NAMALWA (cell line): ENCODE results near the gene KCMF1.

Experiments used
- DNase-seq: peaks from one replicate; pipeline ENCODE4 v3.0.0-alpha.2; 2015; ENCODE audit warnings: low spot score

KCMF1 gene

DNA sequence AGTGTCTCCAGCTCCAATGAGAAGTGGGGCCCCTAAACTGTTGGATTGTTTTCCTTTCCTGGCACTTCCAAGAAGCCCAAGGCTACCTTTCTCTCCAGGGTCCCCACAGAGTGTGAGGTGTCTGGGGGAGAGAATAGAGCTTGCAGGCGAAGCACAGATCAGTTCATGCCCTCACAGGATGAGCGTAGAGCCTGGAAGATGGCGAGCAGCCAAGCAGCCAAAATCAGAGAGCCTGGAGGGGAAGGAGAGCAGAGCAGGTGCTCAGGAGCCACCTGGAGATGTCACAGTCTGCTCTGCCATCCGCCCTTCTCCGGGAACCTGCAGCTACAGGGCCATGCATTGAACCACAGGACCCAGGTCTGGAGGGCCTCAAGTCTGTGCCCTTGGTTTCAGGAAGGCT is 107.6 kb downstream of the KCMF1 start:
- no peak for DNase-seq

DNA sequence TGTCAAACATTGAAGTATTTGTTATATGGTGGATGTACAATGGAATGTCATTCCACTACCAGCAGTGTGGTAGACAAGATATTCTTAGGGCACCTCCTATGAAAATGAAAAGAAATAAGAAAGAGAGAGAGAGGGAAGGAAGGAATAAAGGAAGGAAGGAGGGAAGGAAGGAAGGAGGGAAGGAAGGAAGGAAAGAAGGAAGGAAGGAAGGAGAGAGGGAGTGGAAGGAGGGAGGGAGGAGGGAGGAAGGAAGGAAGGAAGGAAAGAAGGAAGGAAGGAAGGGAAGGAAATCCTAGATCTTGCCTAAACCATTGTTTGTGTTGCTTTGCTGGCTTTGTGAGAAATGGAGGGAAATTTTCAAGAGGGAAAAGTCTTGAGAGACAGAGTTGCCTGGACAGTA is 112.1 kb downstream of the KCMF1 start:
- no peak for DNase-seq

DNA sequence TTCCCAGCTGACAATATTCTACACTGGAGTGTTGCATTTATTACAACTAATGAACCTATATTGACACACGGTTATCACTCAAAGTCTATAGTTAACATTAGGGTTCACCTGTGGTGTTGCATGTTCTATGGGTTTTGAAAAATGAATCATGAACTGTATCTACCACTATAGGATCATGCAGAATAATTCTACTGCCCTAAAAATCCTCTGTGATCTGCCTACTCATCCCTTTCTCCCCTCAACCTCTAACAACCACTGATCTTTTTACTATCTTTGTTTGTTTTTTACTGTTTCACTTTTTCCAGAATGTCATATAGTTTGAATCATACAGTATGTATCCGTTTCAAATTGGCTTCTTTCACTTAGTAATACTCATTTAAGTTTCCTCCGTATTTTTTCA is 114.6 kb downstream of the KCMF1 start:
- DNase-seq: no peak

DNA sequence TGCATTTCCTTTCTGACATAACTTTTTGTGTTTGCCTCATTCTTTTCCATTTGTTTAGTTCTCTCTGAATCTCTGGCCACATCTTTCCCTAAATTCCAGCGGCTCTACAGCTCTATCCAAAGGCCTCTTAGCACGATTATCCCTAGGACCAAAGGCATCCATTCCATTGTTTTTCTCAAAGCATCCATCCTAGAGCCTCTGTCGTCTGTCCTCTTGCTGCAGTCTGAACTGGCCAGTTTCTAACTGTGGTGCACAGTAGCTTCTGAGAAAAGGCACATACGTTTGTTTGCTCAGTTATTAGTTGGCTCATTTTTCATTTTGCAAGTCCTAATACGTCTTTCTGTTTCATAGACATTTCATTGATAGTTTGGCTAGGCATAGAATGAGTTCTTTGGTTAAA is 116.6 kb downstream of the KCMF1 start:
- DNase-seq: no peak

DNA sequence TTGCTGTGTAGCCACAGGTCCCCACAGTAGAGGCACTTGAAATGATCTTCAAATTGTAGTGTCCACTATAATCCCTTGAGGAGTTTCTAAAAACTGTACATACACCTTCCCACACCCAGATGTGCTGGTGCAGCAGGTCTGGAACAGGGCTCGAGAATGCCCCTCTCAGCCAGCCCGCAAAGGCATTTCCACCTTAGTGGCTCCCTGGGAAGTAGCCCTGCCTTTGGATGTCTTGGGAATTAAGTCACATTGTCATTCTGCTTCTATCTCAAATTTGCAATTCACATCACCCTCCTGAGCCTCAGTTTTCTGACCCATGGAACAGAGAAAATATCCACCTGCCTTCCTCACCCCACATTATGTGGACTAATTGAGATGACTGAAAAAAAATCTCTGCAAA is 118.0 kb downstream of the KCMF1 start:
- no peak for DNase-seq

DNA sequence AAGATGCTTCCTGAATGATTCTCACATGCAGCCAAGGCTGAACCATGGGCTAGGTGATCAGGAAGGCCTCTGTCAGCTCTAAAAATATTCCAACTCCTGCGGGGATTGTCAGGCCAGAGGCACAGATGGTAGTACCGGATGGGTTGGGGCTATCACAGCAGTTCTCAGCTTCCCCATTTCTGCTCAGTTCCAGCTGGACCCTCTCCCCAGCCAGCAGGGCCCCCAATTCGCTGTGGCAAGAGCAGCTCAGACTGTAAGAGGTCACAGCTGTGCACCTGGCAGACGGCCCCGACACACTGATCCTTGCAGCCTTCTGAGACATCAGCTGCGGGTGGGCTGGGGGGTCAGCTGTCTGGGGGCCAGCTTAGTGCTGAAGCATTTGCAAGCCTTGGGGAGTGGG is 118.6 kb downstream of the KCMF1 start:
- DNase-seq: peak; percentile 28

DNA sequence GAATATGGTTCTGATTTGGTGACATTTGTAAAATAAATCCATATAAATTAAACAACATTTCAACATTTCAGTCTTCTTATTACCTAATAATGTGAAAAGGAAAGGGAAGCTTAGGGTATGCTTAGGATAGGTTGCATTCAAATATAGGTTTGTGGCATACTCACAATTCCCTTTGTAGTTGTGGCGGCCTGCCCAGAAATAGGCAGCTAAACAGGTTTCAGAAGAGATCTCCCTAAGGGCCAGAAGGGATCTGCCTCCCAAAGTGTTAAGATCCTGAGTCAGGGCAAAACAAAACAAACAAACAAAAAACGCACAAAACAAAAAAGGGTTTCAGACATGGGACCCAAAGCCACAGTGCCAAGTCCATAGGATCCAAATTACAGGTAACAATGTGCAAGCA is 120.9 kb downstream of the KCMF1 start:
- DNase-seq: no peak

DNA sequence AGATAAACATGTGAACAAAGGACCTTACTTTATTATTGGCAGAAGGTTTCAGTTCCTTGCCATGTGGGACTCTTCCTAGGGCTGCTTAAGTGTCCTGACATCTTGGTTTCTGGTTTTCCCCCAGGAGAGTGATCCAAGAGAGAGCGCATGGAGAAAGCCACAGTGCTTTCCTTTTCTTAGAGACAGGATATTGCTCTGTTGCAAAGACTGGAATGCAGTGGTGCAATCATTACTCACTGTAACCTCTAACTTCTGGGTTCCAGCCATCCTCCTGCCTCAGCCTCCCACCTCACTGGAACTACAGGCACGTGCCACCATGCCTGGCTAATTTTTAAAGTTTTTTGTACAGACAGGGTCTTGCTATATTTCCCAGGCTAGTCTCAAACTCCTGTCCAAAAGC is 124.1 kb downstream of the KCMF1 start:
- DNase-seq: no peak

DNA sequence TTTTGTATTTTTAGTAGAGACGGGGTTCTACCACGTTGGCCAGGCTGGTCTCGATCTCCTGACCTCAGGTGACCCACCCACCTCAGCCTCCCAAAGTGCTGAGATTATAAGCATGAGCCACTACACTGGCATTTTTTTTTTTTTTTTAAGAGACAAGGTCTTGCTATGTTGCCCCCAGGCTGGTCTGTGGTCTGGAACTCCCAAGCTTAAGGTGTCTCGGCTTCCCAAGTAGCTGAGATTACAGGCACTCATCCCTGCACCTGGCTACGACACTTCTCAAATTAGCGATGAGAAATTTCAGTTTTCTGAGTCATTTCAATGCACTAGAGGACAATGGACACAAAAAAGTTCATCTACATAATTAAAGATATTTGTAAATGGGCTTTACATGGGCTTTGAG is 125.7 kb downstream of the KCMF1 start:
- no peak for DNase-seq

DNA sequence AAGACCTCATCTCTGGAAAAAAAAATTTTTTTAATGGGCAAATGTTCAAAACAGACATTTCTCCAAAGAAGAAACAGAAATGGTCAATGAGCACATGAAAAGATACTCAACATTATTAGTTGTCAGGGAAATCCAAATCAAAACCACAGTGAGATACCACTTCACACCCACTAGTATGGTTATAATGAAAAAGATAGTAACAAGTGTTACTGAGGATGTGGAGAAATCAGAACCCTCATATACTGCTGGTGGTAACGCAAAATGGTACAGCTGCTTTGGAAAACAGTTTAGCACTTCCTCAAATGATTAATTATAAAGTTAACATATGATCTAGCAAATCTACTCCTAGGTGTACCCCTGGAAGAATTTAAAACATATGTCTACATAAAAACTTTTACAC is 133.3 kb downstream of the KCMF1 start:
- no peak for DNase-seq

DNA sequence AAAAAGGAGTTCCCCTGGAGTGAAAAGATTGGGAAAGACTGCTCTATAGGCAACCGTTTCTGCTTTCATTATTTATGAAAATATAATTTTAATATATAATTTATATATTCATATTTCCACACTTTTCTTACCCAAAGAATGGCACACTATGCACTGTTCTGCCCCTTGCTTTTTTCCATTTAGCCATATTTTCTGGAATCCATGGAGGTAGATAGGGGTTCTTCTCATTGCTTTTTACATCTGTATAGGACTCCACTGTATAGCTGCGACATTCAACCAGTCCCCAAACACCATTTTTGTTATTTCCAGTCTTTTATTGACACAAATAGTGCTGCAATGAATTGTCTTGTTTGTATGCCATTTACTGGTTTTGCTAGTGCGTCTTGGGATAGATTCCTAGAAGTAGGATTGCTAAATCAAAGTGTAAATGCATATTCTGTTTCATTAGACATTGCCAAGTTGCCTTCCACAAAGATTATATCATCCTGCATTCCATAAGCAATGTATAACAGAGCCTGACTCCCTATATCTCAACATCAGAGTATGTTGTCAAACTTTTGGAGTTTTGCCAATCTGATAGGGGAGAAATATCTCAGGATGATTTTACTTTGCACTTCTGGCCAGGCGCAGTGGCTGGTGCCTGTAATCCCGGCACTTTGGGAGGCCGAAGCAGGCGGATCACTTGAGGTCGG is 135.7 kb downstream of the KCMF1 start:
- DNase-seq: no peak
